PC-9 (cell line): ENCODE data around the gene CXCR1. TPM values are rescaled to one million over a fixed set of nuclear protein-coding genes. Genes with fewer than 3 reads are reported as not detected.
"Not testable (repeated sequence)": the region's sequence is repeated elsewhere in the genome, so short reads cannot be mapped to it uniquely, and the experiment has no call there.

Source experiments
- BruUV-seq: library from RNA; stranded (reverse); fragments of 400-500 nt; replicated peaks from 2 replicates; lab custom pipeline; 2021; lab: Mats Ljungman, UMichigan
- CTCF ChIA-PET: fragments of 300-600 bp; sonication (Branson Sonifier 250); formaldehyde crosslinking; loops from one replicate; lab custom pipeline; 2022; ENCODE audit warnings: antibody characterized with exemption; lab: Charles Lee
- POLR2A ChIA-PET: fragments of 300-600 bp; sonication (Branson Sonifier 250); formaldehyde crosslinking; loops from one replicate; lab custom pipeline; 2022; ENCODE audit warnings: antibody characterized with exemption; ENCODE audit not compliant: unreplicated experiment; lab: Charles Lee
- DNase-seq, 2 experiments: peaks; one replicate each; pipeline versions ENCODE4 v3.0.0 to v3.0.0-alpha.2; 2015 to 2022; ENCODE audit warnings: mixed read lengths in 1 of 2
- H2AFZ ChIP-seq: fragments of 200-600 bp; sonication (generic); 2 replicates; pipeline ENCODE4 v1.8.1; 2017; ENCODE audit warnings: antibody characterized with exemption
- H3F3A ChIP-seq: fragments of 200-600 bp; sonication (generic); 2 replicates; pipeline ENCODE4 v1.8.1; 2017; ENCODE audit warnings: antibody characterized with exemption, mild to moderate bottlenecking, low read depth; ENCODE audit not compliant: insufficient read depth
- H3K27ac ChIP-seq: fragments of 200-600 bp; sonication (generic); 2 replicates; pipeline ENCODE4 v1.6.1; 2016; ENCODE audit warnings: mixed run types
- H3K27me3 ChIP-seq: fragments of 200-600 bp; sonication (generic); 2 replicates; pipeline ENCODE4 v1.6.1; 2016; ENCODE audit warnings: low read depth, mixed run types; ENCODE audit not compliant: insufficient read depth
- H3K36me3 ChIP-seq: fragments of 200-600 bp; sonication (generic); 2 replicates; pipeline ENCODE4 v1.6.1; 2016; ENCODE audit warnings: low read depth, mixed run types
- H3K4me1 ChIP-seq: fragments of 200-600 bp; sonication (generic); replicated peaks from 2 replicates; pipeline ENCODE4 v1.6.1; 2016; ENCODE audit warnings: mixed run types; ENCODE audit not compliant: insufficient read depth
- H3K4me2 ChIP-seq: fragments of 200-600 bp; sonication (generic); 2 replicates; pipeline ENCODE4 v1.6.1; 2017; ENCODE audit warnings: mixed run types
- H3K4me3 ChIP-seq: fragments of 200-600 bp; sonication (generic); 2 replicates; pipeline ENCODE4 v1.6.1; 2016; ENCODE audit warnings: mixed run types
- H3K79me2 ChIP-seq: fragments of 200-600 bp; sonication (generic); 2 replicates; pipeline ENCODE4 v1.6.1; 2017; ENCODE audit warnings: low read depth, mixed run types
- H3K9me2 ChIP-seq: fragments of 200-600 bp; sonication (generic); 2 replicates; pipeline ENCODE4 v1.8.1; 2017; ENCODE audit warnings: mild to moderate bottlenecking; ENCODE audit not compliant: insufficient read depth
- H3K9me3 ChIP-seq: fragments of 200-600 bp; sonication (generic); 2 replicates; pipeline ENCODE4 v1.8.1; 2016; ENCODE audit warnings: low read depth; ENCODE audit not compliant: insufficient read depth
- H4K20me1 ChIP-seq: fragments of 200-600 bp; sonication (generic); 2 replicates; pipeline ENCODE4 v1.8.1; 2017; ENCODE audit not compliant: insufficient read depth
- CTCF ChIP-seq: fragments of 200-600 bp; sonication (generic); conservative IDR thresholded peaks from 2 replicates; pipeline ENCODE4 v1.6.1; 2017; ENCODE audit warnings: mixed run types, antibody characterized with exemption, mild to moderate bottlenecking, moderate library complexity
- EZH2 ChIP-seq: fragments of 200-600 bp; sonication (generic); IDR thresholded peaks from 2 replicates; pipeline ENCODE4 v1.8.0; 2017; ENCODE audit warnings: antibody characterized with exemption, low read depth
- intact Hi-C: fragments of 100-400 bp; cut with micrococcal nuclease; formaldehyde crosslinking; loops from one replicate; pipeline ENCODE4 v1.10.0; 2022; ENCODE audit not compliant: unreplicated experiment
- total RNA-seq: library from RNA; stranded (reverse); gene quantifications from 2 replicates; pipeline ENCODE4 v1.2.3, GENCODE V29; 2021

Gene CXCR1
- total RNA-seq, 1 experiment from 2014 or later: not detected

DNA sequence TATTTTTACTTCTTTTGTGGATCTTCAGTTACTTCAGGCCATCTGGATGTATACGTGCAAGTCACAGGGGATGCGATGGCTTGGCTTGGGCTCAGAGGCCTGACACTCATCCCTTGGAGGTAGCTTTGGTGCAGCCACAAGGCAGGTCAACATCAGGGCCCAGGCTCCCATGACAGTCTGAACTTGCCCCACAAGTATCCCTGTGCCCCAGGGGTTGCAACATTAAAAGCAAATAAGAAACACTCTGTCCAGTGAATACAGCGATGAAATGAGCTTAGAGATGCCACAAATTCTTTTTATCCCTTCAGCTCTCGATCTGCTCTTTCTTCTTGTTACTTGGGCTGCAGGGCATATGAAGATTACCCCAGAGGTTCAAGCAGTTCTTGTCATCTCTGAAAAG, 13.0 kb upstream of the CXCR1 start:
- Histone ChIP-seq H3K79me2 (no peaks in the 10 kb centered on the region), H3K4me1 (no peaks in the 10 kb centered on the region), H3K27ac (no peak overlapping the region), H3K36me3 (no peaks in the 10 kb centered on the region), H3K9me3 (no peaks in the 10 kb centered on the region), H3K4me2 (no peak overlapping the region), H3K9me2 (no peaks in the 10 kb centered on the region), H3K4me3 (no peak overlapping the region), H3K27me3 (peaks cover 13% of the 10 kb centered on the region; the same call in 1 of the 2 replicates), H4K20me1 (no peaks in the 10 kb centered on the region), H2AFZ (no peak overlapping the region), H3F3A (no peaks in the 10 kb centered on the region)
- intact Hi-C loops: loop anchor here (10.0 kb wide), 1 partner anchor 285 kb away; no protein-coding TSS in a partner anchor
- CTCF ChIA-PET: no interaction called here
- DNase-seq: no peak
- BruUV-seq: no TSS peak
- POLR2A ChIA-PET: no interaction called here
- TF ChIP-seq CTCF (no peak), EZH2 (no peak)

DNA sequence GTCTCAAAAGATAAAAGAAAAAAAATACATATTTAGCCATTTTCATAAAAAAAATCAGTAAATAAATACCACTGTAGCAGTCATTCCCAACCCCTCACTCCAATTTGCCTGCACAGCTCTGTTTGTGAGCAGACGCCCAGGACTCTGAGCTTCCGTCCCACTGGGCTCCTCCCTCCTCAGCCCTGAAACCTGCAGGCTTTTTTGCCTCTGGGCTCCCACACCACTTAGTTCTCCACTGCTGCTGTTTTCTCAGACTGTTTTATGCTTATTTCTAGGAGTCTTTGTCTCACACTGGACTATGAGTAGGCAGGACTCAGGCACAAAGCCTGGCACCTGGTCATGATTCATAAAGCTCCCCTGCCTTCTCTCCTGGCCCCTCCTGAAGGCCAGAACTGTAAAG, 6.1 kb upstream of the CXCR1 start:
- H3K36me3 ChIP-seq: no peaks in the 10 kb centered on the region
- no peaks in the 10 kb centered on the region for H3K9me2 ChIP-seq
- DNase-seq: no peak
- CTCF ChIA-PET: interaction anchor here (0.6 to 0.7 kb wide), 2 partner anchors 286 to 1150 kb away, joined by 4 read pairs; no protein-coding TSS in a partner anchor
- intact Hi-C loops: no loop called here
- POLR2A ChIA-PET: no interaction called here
- TF ChIP-seq EZH2 (no peak), CTCF (no peak)
- no peaks in the 10 kb centered on the region for H3K4me1 ChIP-seq
- no peaks in the 10 kb centered on the region for H3K27me3 ChIP-seq
- no peak overlapping the region for H3K4me3 ChIP-seq
- H3K4me2 ChIP-seq: no peak overlapping the region
- H3K27ac ChIP-seq: no peak overlapping the region
- H4K20me1 ChIP-seq: no peaks in the 10 kb centered on the region
- BruUV-seq: no TSS peak
- no peaks in the 10 kb centered on the region for H3K9me3 ChIP-seq
- H3K79me2 ChIP-seq: no peaks in the 10 kb centered on the region
- no peak overlapping the region for H2AFZ ChIP-seq
- H3F3A ChIP-seq: no peaks in the 10 kb centered on the region

- DNase-seq, H3K79me2 ChIP-seq, H3K36me3 ChIP-seq, H3K9me2 ChIP-seq, H3K4me1 ChIP-seq, H3K27ac ChIP-seq, H4K20me1 ChIP-seq, H3K27me3 ChIP-seq, H2AFZ ChIP-seq, H3F3A ChIP-seq, H3K4me3 ChIP-seq, H3K4me2 ChIP-seq, intact Hi-C loops, H3K9me3 ChIP-seq, BruUV-seq: not testable (repeated sequence)
- CTCF ChIA-PET: interaction anchor here (0.6 kb wide), 1 partner anchor 292 kb away, joined by 4 read pairs; no protein-coding TSS in a partner anchor
- POLR2A ChIA-PET: interaction anchor here (0.6 kb wide), 1 partner anchor 555 kb away, joined by 4 read pairs; no protein-coding TSS in a partner anchor
These were observed 5.0 kb upstream of the CXCR1 start for GRCh38 chr2:218171744-218172143.
